Neural cell (in vitro differentiated cells): ENCODE data around the gene OR1J1. TPM values are rescaled to one million over a fixed set of nuclear protein-coding genes. Genes with fewer than 3 reads are reported as not detected.

Experiments
- H2AFZ ChIP-seq: fragments of 200-600, 300-800 bp; sonication (generic), shearing (Covaris generic); 2 replicates; pipeline ENCODE4 v1.6.0; 2014; ENCODE audit warnings: low read depth, mild to moderate bottlenecking, antibody characterized with exemption, low read length, moderate library complexity
- H3F3A ChIP-seq: fragments of 200-600 bp; shearing (Covaris generic); 2 replicates; pipeline ENCODE4 v1.6.1; 2016; ENCODE audit warnings: mild to moderate bottlenecking, moderate library complexity, mixed read lengths, antibody characterized with exemption, low read length; ENCODE audit not compliant: insufficient read depth, poor library complexity, severe bottlenecking
- H3K27ac ChIP-seq: fragments of 200-600, 300-800 bp; sonication (generic), shearing (Covaris generic); 2 replicates; pipeline ENCODE4 v1.5.1; 2014; ENCODE audit warnings: mild to moderate bottlenecking, low read length, moderate library complexity
- H3K27me3 ChIP-seq: fragments of 300-800, 200-600 bp; sonication (generic), shearing (Covaris generic); 2 replicates; pipeline ENCODE4 v1.6.0; 2014; ENCODE audit warnings: mild to moderate bottlenecking, low read depth, low read length, moderate library complexity; ENCODE audit not compliant: insufficient read depth
- H3K36me3 ChIP-seq: fragments of 300-800, 200-600 bp; sonication (generic), shearing (Covaris generic); 2 replicates; pipeline ENCODE4 v1.5.1; 2014; ENCODE audit warnings: mild to moderate bottlenecking, antibody characterized with exemption, low read length, moderate library complexity; ENCODE audit not compliant: insufficient read depth
- H3K4me2 ChIP-seq: fragments of 300-800, 200-600 bp; sonication (generic), shearing (Covaris generic); 2 replicates; pipeline ENCODE4 v1.6.0; 2014; ENCODE audit warnings: mild to moderate bottlenecking, low read length
- H3K4me3 ChIP-seq: fragments of 300-800, 200-600 bp; sonication (generic), shearing (Covaris generic); 2 replicates; pipeline ENCODE4 v1.5.1; 2014; ENCODE audit warnings: mild to moderate bottlenecking, low read length, moderate library complexity
- H3K79me2 ChIP-seq: fragments of 200-600 bp; shearing (Covaris generic); replicated peaks from 2 replicates; pipeline ENCODE4 v1.6.0; 2014; ENCODE audit warnings: mild to moderate bottlenecking, low read length, moderate library complexity; ENCODE audit not compliant: insufficient read depth
- H3K9ac ChIP-seq: fragments of 300-800, 200-600 bp; sonication (generic), shearing (Covaris generic); 2 replicates; pipeline ENCODE4 v1.6.1; 2016; ENCODE audit warnings: mild to moderate bottlenecking, low read length, mixed read lengths
- H3K9me2 ChIP-seq: fragments of 200-600 bp; shearing (Covaris generic); 2 replicates; pipeline ENCODE4 v1.6.1; 2016; ENCODE audit warnings: mild to moderate bottlenecking, low read length, mixed read lengths; ENCODE audit not compliant: insufficient read depth
- H3K9me3 ChIP-seq: fragments of 200-600, 300-800 bp; sonication (generic), shearing (Covaris generic); 2 replicates; pipeline ENCODE4 v1.6.1; 2016; ENCODE audit warnings: mild to moderate bottlenecking, mixed run types, low read length, moderate library complexity, mixed read lengths
- H4K20me1 ChIP-seq: fragments of 200-600 bp; shearing (Covaris generic); 2 replicates; pipeline ENCODE4 v1.6.1; 2016; ENCODE audit warnings: mild to moderate bottlenecking, mixed run types; ENCODE audit not compliant: insufficient read depth
- CTCF ChIP-seq: fragments of 450-650 bp; IDR thresholded peaks from 2 replicates; pipeline ENCODE4 v1.5.1; 2014; ENCODE audit warnings: antibody characterized with exemption, mild to moderate bottlenecking, moderate library complexity; ENCODE audit not compliant: poor library complexity, severe bottlenecking
- EP300 ChIP-seq: fragments of 450-650 bp; conservative IDR thresholded peaks from 2 replicates; pipeline ENCODE4 v1.6.1; 2014; ENCODE audit warnings: antibody characterized with exemption, mild to moderate bottlenecking, moderate library complexity; ENCODE audit not compliant: poor library complexity, severe bottlenecking
- EZH2 ChIP-seq: fragments of 200-600, 300-800 bp; shearing (Covaris generic), sonication (generic); IDR thresholded peaks from 2 replicates; pipeline ENCODE4 v1.6.1; 2014; ENCODE audit warnings: antibody characterized with exemption, low read length, borderline replicate concordance, mild to moderate bottlenecking; ENCODE audit not compliant: insufficient read depth, poor library complexity, severe bottlenecking
- MXI1 ChIP-seq: fragments of 450-650 bp; conservative IDR thresholded peaks from 2 replicates; pipeline ENCODE4 v1.6.1; 2014; ENCODE audit warnings: antibody characterized with exemption, mild to moderate bottlenecking; ENCODE audit not compliant: poor library complexity, severe bottlenecking
- POLR2AphosphoS5 ChIP-seq: IDR thresholded peaks from 2 replicates; pipeline ENCODE4 v1.6.1; 2012
- RAD21 ChIP-seq: fragments of 450-650 bp; conservative IDR thresholded peaks from 2 replicates; pipeline ENCODE4 v1.6.1; 2014; ENCODE audit warnings: antibody characterized with exemption, mild to moderate bottlenecking, moderate library complexity
- REST ChIP-seq: IDR thresholded peaks from 2 replicates; pipeline ENCODE4 v1.6.1; 2012; ENCODE audit warnings: borderline replicate concordance
- SMC3 ChIP-seq: fragments of 450-650 bp; conservative IDR thresholded peaks from 2 replicates; pipeline ENCODE4 v1.6.1; 2014; ENCODE audit warnings: antibody characterized with exemption, mild to moderate bottlenecking, moderate library complexity; ENCODE audit not compliant: poor library complexity
- TAF1 ChIP-seq: IDR thresholded peaks from 2 replicates; pipeline ENCODE4 v1.6.1; 2012; ENCODE audit warnings: low read depth
- polyA plus RNA-seq: library from polyadenylated mRNA; depleted of rRNA; stranded (reverse); fragments of >200 nt; gene quantifications from 2 replicates; pipeline ENCODE4 v1.2.3, GENCODE V29; 2014

The OR1J1 gene
- polyA plus RNA-seq, 1 donor from 2014 or later, result not detected

GRCh38 chr9:122477346-122477745, 380 bp downstream of the OR1J1 start:
- no peak overlapping the region for H3K9ac ChIP-seq
- TF ChIP-seq CTCF (no peak), EP300 (no peak), TAF1 (no peak), POLR2AphosphoS5 (no peak), MXI1 (no peak), RAD21 (no peak)
- H3K9me3 ChIP-seq, result no peaks in the 10 kb centered on the region
- peaks cover 7% of the 10 kb centered on the region for H3K27me3 ChIP-seq
- H3K79me2 ChIP-seq, result no peaks in the 10 kb centered on the region
- H3K4me2 ChIP-seq, result no peak overlapping the region
- no peaks in the 10 kb centered on the region for H3F3A ChIP-seq
- no peak overlapping the region for H2AFZ ChIP-seq
- H3K4me3 ChIP-seq, result no peak overlapping the region
- no peaks in the 10 kb centered on the region for H4K20me1 ChIP-seq
- no peaks in the 10 kb centered on the region for H3K36me3 ChIP-seq
- H3K27ac ChIP-seq, result no peak overlapping the region
- H3K9me2 ChIP-seq, result no peaks in the 10 kb centered on the region

- H3K9me2 ChIP-seq, result no peaks in the 10 kb centered on the region
- H3K27ac ChIP-seq, result no peak overlapping the region
- no peak overlapping the region for H3K4me2 ChIP-seq
- no peaks in the 10 kb centered on the region for H3K36me3 ChIP-seq
- no peak overlapping the region for H3K4me3 ChIP-seq
- peaks cover 7% of the 10 kb centered on the region for H3K27me3 ChIP-seq
- H4K20me1 ChIP-seq, result no peaks in the 10 kb centered on the region
- TF ChIP-seq EZH2, result no peak
- TF ChIP-seq MXI1, result no peak
- TF ChIP-seq EP300, result no peak
- TF ChIP-seq CTCF, result no peak
- no peak for TF ChIP-seq SMC3
- TF ChIP-seq REST, result no peak
- no peak for TF ChIP-seq RAD21
- no peak for TF ChIP-seq POLR2AphosphoS5
- TF ChIP-seq TAF1, result no peak
- no peak overlapping the region for H3K9ac ChIP-seq
- H3K79me2 ChIP-seq, result no peaks in the 10 kb centered on the region
- H3K9me3 ChIP-seq, result no peaks in the 10 kb centered on the region
- no peaks in the 10 kb centered on the region for H3F3A ChIP-seq
- H2AFZ ChIP-seq, result no peak overlapping the region
These were observed 2.0 kb downstream of the OR1J1 start for GRCh38 chr9:122475717-122476116.
